ENCODE results near the gene ASCL5.

ASCL5 gene

DNA sequence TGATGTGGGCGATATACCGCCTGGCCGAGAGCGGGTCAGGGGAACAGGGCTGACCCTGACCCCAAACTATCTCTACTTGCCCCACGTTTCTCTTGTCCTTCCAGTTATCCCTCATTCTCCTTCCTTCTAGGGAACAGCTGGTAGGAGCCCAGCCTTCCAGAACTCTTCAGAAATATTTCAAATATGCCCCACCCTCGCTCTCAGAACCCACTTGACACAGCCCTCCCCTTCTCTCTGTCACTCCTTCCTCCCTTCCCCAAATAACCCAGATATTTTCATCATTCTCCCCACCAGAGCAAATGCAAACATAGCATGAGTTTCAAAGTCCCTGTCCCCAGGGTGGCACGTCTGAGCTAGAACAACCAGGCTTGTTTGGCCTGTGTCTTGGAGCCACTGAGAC, 15.8 kb downstream of the ASCL5 start:
- DNase-seq (ENCODE audit: low read depth in 2 of 3, low spot score in 2 of 3) = no peak

DNA sequence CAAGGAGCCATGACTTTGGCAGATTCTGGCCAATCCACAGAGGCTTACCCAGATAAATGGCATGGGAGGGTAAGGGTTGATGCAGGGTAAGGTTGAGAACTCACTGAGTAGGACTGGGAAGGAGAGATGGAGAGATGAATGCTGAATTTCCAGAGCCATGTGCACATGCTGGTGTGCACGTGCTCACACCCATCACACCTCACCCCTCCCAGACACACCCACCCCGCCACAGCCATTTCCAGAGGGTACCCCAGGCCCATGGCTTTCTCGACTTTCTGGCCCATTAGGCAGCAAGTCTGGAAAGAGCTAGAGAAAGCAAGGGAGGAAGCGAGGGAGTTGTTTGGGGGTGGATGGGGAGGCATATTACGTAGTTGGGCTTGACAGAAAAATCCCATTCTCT, 16.4 kb downstream of the ASCL5 start:
- no peak for DNase-seq (ENCODE audit: low read depth in 2 of 3, low spot score in 2 of 3)

DNA sequence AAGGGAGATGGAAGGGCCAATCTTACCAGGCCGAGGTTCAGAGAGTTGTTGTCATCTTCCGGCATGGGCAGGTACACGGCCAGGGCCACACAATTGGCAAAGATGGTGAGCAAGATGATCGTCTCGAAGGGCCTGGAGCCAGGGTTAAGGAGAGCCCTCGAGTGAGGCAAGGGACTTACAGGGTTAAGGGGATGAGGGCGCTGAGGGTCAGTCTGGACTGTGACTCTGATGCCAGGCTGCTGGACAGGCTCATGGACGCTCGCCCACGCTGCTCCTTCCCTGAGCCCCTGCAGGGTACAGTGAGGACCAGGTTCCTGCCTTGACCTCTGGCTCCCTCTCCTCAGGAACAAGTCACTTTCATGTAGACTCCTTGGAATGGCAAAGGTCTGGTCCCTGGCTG, 16.8 kb downstream of the ASCL5 start:
- no peak for DNase-seq (ENCODE audit: low read depth in 2 of 3, low spot score in 2 of 3)

DNA sequence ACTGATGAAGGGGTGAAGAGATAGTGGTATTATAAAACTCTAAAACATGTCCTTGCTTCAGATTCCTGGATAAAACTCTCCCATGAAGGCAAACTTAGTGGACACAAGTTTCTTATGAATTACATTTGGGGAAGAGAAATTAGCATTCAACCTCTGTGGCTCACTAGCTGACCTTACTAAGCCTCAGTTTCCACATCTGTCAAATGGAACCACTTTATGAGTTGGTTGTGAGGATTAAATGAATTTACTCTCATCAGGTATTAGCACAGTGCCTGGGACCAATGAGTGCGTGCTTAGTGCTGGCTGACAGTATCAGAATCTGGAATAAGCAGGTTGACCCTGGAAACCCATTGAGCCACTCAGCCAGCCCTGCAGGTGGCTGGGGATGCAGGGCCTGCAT, 17.3 kb downstream of the ASCL5 start:
- DNase-seq (ENCODE audit: low read depth in 2 of 3, low spot score in 2 of 3) = no peak

DNA sequence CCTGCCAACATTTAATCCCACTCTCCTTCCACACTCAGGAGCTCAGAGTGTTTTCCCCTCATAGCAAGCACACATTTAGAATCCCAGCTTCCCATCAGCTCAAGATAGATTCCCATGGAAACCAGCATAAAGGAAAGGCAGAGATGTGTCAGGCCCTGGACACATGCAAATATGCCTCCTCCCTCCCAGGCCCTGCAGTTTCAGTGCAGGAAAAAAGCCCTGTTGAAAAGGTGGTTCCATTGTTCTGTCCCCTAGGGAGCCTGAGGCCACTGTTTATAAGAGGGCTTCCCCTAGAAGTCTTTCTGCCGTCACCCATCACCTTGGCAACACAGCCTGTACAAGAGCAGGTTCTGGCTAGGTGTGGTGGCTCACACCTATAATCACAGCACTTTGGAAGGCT, 18.4 kb downstream of the ASCL5 start:
- DNase-seq (ENCODE audit: low read depth in 2 of 3, low spot score in 2 of 3) = no peak

DNA sequence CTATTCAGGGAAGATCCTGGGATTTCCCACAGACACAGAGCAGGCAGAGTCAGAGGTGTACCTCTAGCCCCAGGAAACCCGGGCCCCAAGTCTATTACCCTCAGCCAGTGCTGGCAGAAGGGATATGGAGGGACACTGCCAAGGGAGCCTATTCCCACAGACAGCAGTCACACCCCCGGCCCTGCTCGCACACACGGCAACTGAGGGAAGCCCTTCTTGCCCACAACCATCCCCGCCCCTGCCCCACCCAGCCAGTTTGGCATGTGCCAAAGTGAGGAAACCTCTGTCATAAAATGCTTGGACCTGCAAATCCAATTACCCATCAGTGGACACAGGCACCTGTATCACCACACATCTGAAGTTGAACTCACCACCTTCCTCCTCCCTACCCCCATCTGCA, 21.3 kb downstream of the ASCL5 start:
- DNase-seq (ENCODE audit: low read depth in 2 of 3, low spot score in 2 of 3) = no peak

DNA sequence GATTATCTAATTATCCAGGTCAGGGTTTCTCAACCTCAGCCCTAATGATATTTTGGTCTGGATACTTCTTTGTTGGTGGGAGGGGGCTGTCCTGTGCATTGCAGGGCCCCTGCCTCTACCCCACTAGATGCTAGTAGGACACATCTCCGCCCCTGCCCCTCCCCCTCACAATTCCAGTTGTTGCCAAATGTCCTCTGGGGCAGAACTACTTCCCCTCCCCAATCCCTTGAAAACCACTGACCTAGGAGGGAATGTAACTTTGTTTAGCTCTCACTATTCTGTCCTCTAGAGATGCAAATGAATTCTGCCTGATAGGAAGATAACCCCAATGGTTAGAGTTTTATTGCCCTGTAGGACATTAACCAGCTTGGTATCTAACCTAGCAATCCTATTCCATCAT, 22.8 kb downstream of the ASCL5 start:
- no peak for DNase-seq (ENCODE audit: low read depth in 2 of 3, low spot score in 2 of 3)

DNA sequence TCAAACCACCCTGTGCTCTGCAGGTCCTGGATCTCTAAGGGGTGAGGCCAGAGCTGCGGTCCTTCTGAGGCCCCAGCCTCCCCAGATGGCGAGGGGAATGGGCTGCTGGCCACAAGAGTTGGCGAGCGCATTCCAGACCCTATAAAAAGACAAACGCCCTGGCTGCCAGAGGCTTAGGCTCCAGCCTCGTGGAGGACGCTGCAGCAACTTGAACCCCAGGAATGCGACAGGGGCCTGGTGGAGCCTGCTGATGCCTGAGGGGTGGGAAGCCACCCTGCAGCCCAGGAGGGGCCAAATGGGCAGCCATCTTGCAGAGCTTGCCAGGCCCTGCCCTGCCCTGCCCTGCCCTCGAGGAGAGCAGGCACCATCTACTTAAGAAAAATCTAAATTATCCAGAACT, 23.3 kb downstream of the ASCL5 start:
- DNase-seq (ENCODE audit: low read depth in 2 of 3, low spot score in 2 of 3) = no peak

DNA sequence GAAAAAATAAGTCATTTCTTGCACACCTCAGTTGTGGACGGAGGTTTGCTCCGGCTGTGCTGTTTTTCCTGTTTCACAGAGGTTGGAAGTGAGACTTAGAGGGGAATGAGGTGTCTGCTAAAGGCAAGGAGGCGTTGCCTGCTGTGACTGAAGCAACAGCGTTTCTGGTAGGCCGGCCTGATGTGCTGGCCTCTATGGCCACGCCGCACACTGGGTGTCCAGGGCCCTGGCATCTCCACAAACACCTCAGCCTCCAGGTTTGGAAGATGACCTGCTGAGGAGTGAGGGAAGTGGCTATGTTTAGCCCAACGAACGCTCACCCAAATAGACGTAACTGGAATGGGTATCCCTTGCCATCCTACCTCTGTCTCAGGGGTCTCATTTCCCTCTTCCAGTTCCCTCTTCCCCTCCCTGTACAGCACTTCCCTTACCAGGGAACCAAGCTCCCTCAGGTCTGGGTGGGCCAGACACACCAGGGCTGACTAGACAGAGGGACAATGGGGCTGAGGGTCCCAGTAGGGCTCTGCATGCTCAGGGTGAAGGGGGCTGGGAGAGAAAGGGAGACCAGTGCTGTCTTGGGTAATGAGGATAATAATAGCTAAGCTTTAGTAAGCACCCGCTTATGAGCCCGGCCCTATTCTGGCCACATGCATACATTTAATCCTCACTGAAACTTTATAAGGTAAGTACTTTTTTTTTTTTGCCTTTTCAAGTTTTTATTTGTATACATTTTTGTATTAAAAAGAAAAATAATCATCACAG, 26.6 kb downstream of the ASCL5 start:
- DNase-seq (ENCODE audit: low read depth in 2 of 3, low spot score in 2 of 3) = no peak

DNA sequence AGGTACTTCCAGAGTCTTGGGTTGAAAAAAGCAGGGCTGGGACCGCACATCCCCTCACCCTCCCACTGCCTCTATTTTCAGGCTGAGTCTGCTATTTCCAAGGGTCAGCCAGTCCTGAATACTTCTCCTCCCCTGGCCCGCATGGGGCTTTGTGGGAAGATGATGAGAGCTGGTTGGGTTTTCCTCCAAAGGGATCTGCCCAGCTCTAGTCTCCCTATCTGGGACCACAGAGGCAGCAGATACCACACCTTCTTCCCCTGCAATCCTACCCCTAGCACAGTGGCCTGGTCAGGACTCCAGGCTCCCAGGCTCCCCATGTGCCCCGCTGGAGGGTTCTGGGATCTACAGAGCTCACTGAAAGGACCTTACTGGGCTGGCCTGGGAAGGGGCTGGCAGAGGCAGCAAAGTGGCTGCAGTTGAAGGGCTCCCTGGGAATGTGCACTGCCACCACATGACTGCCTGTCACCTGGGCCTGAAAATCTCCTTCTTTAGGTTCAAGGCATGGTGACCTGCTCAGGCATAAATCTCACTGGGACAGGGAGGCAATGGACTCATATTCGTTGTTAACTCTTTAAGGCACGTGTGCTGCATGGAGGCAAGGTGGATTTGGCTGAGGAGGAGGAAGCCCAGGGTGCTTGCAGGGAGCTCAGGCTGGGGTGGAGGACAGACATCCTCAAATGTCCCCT, 27.8 kb downstream of the ASCL5 start:
- DNase-seq (ENCODE audit: low read depth in 2 of 3, low spot score in 2 of 3) = no peak

DNA sequence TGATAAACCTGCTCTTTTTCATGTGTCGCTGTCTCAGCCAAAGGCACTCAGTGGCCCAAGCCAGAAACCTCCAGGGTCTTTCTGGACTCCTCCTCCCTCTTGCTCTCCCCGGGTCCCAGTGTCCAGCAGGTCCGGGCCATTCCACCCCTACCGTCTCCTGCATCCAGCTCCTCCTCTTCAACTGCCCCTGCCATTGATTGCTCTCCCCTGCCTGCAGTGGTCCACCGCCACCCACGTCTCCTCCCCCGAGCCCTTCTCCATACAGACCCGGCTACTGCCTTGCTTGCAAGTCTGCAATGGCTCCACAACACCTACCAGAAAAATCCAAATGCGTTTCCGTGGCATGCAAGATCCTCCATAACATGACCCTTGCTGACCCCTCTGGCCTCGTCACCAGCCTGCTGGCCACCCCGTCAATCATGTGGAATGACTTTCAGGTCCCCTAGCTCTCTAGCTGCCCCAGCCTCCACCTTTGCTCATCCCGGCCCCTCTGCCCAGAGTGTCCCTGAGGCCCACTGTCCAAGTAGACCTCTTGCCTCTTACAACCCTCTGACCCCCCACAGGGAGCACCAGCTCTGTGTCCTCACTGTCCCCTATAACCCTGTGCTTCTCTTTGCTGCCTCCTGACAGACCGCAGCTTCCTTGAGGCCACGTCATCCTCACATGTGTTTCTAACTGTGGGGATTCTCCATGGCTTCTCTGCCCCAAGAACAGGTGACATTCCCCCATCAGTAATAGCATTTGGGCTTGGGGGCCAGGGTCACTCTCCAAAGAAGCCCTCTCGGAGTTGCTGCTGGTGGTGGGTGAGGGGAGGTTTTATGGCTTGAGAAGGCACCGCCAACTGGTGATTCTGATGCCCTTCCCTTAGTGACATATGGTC, 29.8 kb downstream of the ASCL5 start:
- DNase-seq (ENCODE audit: low read depth in 2 of 3, low spot score in 2 of 3) = no peak

DNA sequence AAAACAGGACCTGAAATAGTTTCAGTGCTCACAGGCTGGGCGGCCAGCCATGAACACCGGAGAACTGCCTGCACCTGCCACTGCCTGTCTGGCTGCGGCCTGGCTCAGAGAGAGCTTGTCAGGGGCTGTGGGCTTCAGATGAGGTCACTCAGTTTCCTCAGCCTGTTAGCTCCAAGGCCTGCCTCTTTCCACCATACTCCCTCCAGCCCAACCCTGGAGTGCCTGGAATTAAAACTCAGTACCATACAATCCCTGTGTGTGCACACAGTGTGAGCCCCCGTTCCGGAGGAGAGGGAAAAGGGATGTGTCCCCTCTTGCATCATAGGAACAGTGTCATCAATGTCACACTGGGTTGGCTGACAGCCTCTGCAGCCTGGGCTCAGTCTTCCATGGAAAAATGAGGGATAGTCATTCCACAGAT, 30.9 kb downstream of the ASCL5 start:
- DNase-seq (ENCODE audit: low read depth in 2 of 3, low spot score in 2 of 3) = no peak

DNA sequence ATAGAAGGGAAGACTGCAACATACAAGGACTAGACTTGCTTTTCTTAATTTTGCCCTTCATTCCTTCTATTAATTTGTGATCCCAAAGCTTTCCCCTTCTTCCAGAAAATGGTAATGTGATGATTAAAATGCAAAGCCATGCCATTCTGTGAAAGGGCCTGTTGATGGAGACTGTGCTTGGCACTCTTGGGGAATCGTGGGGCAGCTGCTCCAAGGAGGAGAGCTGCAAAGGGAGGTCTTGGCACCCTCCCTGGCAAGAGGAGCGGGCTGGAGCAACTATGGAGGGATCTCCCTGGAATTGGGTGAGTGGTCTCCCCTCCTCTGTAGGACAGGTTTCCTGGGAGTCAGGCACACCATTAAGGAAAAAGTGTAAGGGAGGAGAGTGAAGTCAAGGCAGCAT, 31.4 kb downstream of the ASCL5 start:
- no peak for DNase-seq (ENCODE audit: low read depth in 2 of 3, low spot score in 2 of 3)

DNA sequence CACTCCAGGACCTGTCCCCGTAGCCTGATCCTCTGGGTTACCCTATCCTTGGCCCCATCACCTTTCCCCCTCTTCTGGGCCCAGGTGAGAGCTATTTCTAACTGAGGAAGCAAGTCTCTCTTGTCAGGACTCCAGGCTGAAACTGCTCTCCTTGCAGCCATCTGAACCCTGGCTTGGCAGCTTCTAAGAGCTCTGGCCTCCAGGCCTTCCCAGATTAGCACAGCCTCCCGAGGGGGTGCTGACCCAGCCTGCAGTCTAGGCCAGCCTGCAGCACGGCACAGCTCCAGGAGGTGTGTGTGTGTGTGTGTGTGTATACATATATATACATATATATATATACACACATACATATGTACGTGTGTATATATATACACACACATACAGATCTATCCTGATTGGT, 32.2 kb downstream of the ASCL5 start:
- no peak for DNase-seq (ENCODE audit: low read depth in 2 of 3, low spot score in 2 of 3)

DNA sequence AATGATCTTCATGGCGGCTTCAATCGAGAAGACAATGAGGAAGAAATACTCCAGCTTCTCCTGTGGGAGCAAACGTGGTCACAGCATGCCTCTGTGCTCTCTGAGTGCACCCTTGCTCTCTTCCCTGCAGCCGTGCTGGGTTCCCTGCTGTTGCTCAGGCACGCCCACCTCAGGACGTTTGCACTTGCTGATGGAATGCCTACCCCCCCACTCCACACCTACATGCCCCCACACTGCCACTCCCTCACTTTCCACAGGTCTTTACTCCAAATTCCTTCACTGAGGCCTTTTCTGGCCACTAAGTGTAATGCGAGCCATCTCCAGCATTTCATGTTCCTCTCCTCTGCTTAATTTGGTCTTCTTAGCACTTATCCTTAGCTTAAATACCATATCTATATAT, 33.0 kb downstream of the ASCL5 start:
- DNase-seq (ENCODE audit: low read depth in 2 of 3, low spot score in 2 of 3) = no peak

DNA sequence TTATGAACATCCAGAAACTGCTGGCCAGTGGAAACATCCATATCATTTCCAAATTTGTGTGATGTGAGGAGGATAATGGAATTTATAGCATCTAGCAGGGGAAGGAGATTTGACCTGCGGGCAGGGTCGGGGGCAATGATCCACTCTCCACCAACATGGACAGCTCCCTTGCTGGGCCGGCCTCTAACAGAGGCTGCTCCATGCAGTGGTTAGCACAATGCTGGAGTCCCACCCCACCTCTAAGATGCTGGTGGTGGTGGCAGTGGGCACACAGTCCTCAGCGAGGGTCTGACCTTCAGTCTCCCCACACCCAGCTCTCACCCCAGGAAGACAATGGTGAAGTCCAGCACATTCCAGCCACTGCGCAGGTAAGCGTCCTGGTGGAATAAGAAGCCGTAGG, 33.4 kb downstream of the ASCL5 start:
- no peak for DNase-seq (ENCODE audit: low read depth in 2 of 3, low spot score in 2 of 3)

DNA sequence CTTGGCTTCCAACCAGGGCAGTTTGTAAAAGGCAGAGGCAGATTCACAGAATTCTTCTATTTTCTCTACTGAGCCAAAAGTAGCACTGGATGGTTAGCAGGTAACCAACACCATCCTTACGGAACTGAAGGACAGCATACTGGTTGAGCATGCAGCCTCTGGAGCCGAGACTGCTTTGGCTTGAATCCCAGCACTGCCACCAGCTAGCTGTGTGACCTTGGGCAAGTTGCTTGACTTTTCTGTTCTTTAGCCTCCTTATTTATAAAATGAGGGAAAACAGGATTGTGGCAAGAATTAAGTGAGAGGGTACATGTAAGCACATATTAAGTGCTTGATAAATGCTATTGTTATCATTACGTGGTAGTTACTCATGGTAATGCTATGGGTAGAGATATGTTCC, 34.2 kb downstream of the ASCL5 start:
- DNase-seq (ENCODE audit: low read depth in 2 of 3, low spot score in 2 of 3) = no peak

DNA sequence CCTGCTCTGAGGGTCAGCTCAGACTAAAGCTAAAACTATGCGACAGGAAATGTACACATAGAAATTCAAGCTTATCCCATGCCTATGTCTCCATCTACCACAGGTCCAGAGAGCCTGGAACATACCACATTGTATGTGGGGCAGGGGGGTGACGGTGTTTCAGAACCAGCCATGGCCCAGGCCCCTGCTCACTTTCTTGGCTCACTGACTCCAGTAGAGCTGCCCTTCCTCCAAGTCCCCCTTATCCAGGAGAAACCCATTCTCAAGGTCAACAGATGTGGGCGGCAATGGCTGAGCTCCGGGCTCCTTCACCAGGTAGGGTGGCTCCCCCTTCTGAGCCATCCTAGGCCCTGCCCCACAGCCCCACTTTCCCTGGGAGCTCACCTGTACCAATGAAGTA, 35.7 kb downstream of the ASCL5 start:
- no peak for DNase-seq (ENCODE audit: low read depth in 2 of 3, low spot score in 2 of 3)

DNA sequence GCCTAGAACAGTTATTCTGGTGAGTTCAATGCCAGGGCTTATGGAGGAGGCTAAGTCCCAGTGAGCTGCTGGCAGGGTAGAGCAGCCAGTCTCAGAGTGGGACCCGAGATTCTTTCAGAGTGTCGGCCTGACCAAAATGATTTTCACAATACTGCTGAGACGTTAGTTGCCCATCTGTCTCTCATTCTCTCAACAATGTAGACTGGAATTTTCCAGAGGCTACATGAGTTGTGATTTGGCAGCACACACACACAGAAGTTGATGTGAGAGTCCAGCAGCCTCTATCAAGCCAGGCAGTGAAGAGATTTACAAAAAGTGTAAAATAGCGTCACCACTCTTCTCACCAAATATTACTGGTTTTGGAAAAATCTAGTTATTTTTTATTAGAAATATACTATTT, 36.4 kb downstream of the ASCL5 start:
- no peak for DNase-seq (ENCODE audit: low read depth in 2 of 3, low spot score in 2 of 3)

DNA sequence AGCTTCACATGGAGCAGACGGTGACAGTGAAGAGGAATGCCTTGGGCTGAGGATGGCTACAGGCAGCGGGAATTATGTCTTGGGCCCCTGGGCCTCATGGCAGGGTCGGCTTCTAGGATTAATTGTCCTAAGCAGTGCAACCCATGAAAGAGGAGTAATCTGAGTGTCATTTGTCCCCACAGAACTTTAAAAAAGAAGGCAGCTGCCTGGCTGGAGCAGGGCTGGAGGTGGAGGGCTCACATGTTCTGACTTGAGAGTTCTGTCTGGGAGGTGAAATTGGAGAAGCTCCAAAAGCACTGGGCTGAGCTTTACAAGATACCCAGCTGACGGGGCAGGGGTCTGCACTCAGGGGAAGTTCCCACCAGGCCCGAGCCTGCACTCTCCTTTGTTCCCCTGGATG, 37.4 kb downstream of the ASCL5 start:
- no peak for DNase-seq (ENCODE audit: low read depth in 2 of 3, low spot score in 2 of 3)

DNA sequence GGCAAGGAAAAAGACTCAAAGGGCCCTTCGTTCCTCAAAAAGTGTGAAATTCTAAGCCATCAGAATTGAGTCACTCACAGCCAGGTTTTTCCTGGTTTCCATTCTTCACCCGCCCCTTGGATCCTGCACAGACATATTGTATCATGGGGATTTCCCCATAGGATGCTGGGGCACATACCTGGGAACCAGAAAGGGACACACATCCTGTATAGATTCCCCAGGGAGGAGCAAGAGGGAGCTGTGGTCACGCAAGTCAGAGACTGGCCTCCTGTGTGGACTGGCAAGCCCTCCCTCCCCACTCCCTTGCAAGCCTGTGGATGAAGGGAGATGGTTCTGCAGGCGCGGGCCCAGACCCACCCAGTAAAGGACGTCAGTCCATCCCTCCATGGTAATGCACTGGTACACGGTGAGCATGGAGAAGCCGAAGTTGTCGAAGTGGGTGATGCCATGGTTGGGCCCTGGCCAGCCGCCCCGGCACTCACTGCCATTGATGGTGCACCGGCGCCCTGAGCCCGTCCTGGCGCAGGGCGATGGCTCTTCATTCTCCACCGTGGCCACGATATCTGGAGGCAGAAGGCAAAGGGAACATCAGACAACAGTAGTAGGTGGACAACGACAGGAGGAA, 38.0 kb downstream of the ASCL5 start:
- no peak for DNase-seq (ENCODE audit: low read depth in 2 of 3, low spot score in 2 of 3)

DNA sequence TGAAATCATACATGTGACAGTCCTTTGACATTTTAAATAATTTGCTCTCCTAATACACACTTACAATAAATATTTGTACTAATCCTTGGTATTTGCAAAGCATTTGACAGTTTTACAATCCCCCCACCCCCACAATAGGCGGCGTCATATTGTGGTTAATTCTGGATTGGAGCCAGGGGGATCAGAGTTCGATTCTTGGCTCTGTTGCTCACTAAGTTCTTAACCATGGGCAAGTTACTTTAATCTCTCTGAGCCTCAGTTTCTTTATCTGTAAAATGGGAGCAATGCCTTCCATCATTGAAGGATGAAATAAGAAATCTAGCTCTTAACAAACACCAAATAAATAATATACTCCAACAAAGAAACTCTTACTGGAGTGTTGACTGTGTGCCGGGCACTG, 38.6 kb downstream of the ASCL5 start:
- DNase-seq (ENCODE audit: low read depth in 2 of 3, low spot score in 2 of 3) = no peak
